ENCODE data around the gene DHFR. TPM values are rescaled to one million over a fixed set of nuclear protein-coding genes. Genes with fewer than 3 reads are reported as not detected.
"Not testable (repeated sequence)": the region's sequence is repeated elsewhere in the genome, so short reads cannot be mapped to it uniquely, and the experiment has no call there.

Gene DHFR
- polyA plus RNA-seq, 1 of the 3 experiments (the other 2 are of a cell fraction): 16.6 TPM

- no peak for TF ChIP-seq ZBTB33 (IDR thresholded peaks at IDR 0.05; ENCODE audit: borderline replicate concordance, low read depth)
- TF ChIP-seq GABPA (IDR thresholded peaks at IDR 0.05; ENCODE audit: low read depth): no peak
- peak in 1 of 2 experiments; percentile 48; a peak in 1 of 4 replicates for TF ChIP-seq EP300 (IDR thresholded peaks at IDR 0.05; ENCODE audit: borderline replicate concordance in 1 of 2, low read depth in 1 of 2, low read length in 1 of 2)
- TF ChIP-seq RFX5 (IDR thresholded peaks at IDR 0.05; ENCODE audit: low read length): no peak
- no peak for TF ChIP-seq CTCF (IDR thresholded peaks at IDR 0.05)
These were observed 10.3 kb upstream of the DHFR start (continued) for GRCh38 chr5:80665057-80665456.

- CTCF ChIA-PET: no interaction called here
- H3K36me3 ChIP-seq (replicated peaks in 1 of 2; ENCODE audit: control insufficient read depth in 1 of 2, insufficient read depth in 2 of 2, low read length in 1 of 2): peaks cover 52 to 67% of the 10 kb centered on the region in 2 experiments
- DNase-seq: no peak
These were observed 7.3 kb upstream of the DHFR start for GRCh38 chr5:80662108-80662507.

DNA sequence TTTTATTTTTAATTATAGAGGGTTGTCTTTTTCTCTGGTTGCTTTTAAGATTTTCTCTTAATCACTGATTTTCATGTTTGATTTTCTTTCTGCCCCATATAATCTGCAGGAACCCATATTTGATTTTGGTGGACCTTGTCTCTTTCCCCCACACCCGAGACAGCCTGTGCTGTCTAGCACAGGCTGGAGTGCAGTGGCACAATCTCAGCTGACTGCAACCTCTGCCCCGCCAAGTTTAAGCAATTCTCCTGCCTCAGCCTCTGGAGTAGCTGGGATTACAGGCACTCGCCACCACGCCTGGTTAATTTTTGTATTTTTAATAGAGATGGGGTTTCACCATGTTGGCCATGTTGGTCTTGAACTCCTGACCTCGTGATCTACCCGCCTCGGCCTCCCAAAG is 5.9 kb upstream of the DHFR start:
- H3K79me2 ChIP-seq (ENCODE audit: insufficient read depth): peaks cover 38% of the 10 kb centered on the region
- H2AFZ ChIP-seq (ENCODE audit: low read depth); H3K9ac ChIP-seq; H3K27me3 ChIP-seq (ENCODE audit: insufficient read depth); H3F3A ChIP-seq (replicated peaks; ENCODE audit: insufficient read depth); H3K9me3 ChIP-seq; DNase-seq; H3K9me2 ChIP-seq; H3K4me2 ChIP-seq; H3K4me3 ChIP-seq (ENCODE audit: low read depth in 2 of 2, low read length in 1 of 2); H3K27ac ChIP-seq (ENCODE audit: low read depth in 2 of 2, low read length in 1 of 2); H3K4me1 ChIP-seq (ENCODE audit: control insufficient read depth in 1 of 2, insufficient read depth in 2 of 2, low read depth in 1 of 2, low read length in 1 of 2); H4K20me1 ChIP-seq (ENCODE audit: insufficient read depth); POLR2A ChIA-PET: not testable (repeated sequence)
- CTCF ChIA-PET: interaction anchor here (1.7 kb wide), 1 partner anchor 11 kb away, joined by 5 read pairs; no protein-coding TSS in a partner anchor
- H3K36me3 ChIP-seq (replicated peaks in 1 of 2; ENCODE audit: control insufficient read depth in 1 of 2, insufficient read depth in 2 of 2, low read length in 1 of 2): peaks cover 44 to 58% of the 10 kb centered on the region in 2 experiments
- 88% methylated on average over 7 of the region's 7 CpGs for WGBS (ENCODE audit: low lambda C conversion rate)

More at GRCh38 chr5:80662108-80662507, 7.3 kb upstream of the DHFR start:
- Histone ChIP-seq H3K4me1 (ENCODE audit: control insufficient read depth in 1 of 2, insufficient read depth in 2 of 2, low read depth in 1 of 2, low read length in 1 of 2) (no peaks in the 10 kb centered on the region), H3K9me2 (no peaks in the 10 kb centered on the region), H3F3A (replicated peaks; ENCODE audit: insufficient read depth) (peaks cover 8% of the 10 kb centered on the region), H3K4me3 (ENCODE audit: low read depth in 2 of 2, low read length in 1 of 2) (no peak overlapping the region), H3K9ac (no peak overlapping the region), H3K9me3 (no peaks in the 10 kb centered on the region), H3K27me3 (ENCODE audit: insufficient read depth) (no peaks in the 10 kb centered on the region), H4K20me1 (ENCODE audit: insufficient read depth) (no peaks in the 10 kb centered on the region), H3K4me2 (no peak overlapping the region), H3K79me2 (ENCODE audit: insufficient read depth) (peaks cover 27% of the 10 kb centered on the region), H2AFZ (ENCODE audit: low read depth) (no peak overlapping the region), H3K27ac (ENCODE audit: low read depth in 2 of 2, low read length in 1 of 2) (no peak overlapping the region)
- POLR2A ChIA-PET: no interaction called here
- TF ChIP-seq MAX (IDR thresholded peaks at IDR 0.05; ENCODE audit: low read depth): no peak
- no peak for TF ChIP-seq SIN3A (IDR thresholded peaks at IDR 0.05; ENCODE audit: borderline replicate concordance, low read depth, low read length)
- TF ChIP-seq RFX5 (IDR thresholded peaks at IDR 0.05; ENCODE audit: low read length): no peak
- TF ChIP-seq TEAD4 (IDR thresholded peaks at IDR 0.05; ENCODE audit: borderline replicate concordance, insufficient read depth): no peak
- TF ChIP-seq RAD21 (IDR thresholded peaks at IDR 0.05; ENCODE audit: low read length): no peak
- TF ChIP-seq POLR2AphosphoS5 (IDR thresholded peaks at IDR 0.05; ENCODE audit: low read depth, low read length): no peak
- TF ChIP-seq ZBTB33 (IDR thresholded peaks at IDR 0.05; ENCODE audit: borderline replicate concordance, low read depth): no peak
- TF ChIP-seq NRF1 (IDR thresholded peaks at IDR 0.05; ENCODE audit: low read depth, low read length): no peak
- TF ChIP-seq EP300 (IDR thresholded peaks at IDR 0.05; ENCODE audit: borderline replicate concordance in 1 of 2, low read depth in 1 of 2, low read length in 1 of 2): no peak
- TF ChIP-seq TCF12 (IDR thresholded peaks at IDR 0.05): no peak
- no peak for TF ChIP-seq FOXJ3 (CRISPR knock-in tag; IDR thresholded peaks at IDR 0.05)
- TF ChIP-seq MEF2A (IDR thresholded peaks at IDR 0.05; ENCODE audit: borderline replicate concordance, low read depth): no peak
- no peak for TF ChIP-seq RCOR1 (IDR thresholded peaks at IDR 0.05; ENCODE audit: low read length)
- TF ChIP-seq, protein P1, sequence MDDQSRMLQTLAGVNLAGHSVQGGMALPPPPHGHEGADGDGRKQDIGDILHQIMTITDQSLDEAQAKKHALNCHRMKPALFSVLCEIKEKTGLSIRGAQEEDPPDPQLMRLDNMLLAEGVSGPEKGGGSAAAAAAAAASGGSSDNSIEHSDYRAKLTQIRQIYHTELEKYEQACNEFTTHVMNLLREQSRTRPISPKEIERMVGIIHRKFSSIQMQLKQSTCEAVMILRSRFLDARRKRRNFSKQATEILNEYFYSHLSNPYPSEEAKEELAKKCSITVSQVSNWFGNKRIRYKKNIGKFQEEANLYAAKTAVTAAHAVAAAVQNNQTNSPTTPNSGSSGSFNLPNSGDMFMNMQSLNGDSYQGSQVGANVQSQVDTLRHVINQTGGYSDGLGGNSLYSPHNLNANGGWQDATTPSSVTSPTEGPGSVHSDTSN (IDR thresholded peaks at IDR 0.05): no peak
- TF ChIP-seq, protein P2, sequence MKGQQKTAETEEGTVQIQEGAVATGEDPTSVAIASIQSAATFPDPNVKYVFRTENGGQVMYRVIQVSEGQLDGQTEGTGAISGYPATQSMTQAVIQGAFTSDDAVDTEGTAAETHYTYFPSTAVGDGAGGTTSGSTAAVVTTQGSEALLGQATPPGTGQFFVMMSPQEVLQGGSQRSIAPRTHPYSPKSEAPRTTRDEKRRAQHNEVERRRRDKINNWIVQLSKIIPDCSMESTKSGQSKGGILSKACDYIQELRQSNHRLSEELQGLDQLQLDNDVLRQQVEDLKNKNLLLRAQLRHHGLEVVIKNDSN (IDR thresholded peaks at IDR 0.05; ENCODE audit: borderline replicate concordance, low read depth): no peak
- 25% methylated on average over 1 of the region's 1 CpG for WGBS (ENCODE audit: low lambda C conversion rate)
